Skin epidermis (tissue), 12 donors: ENCODE measurements around the gene EMID1.
"Not testable (repeated sequence)": the region's sequence is repeated elsewhere in the genome, so short reads cannot be mapped to it uniquely, and the experiment has no call there.

Experiments
- H3K27ac ChIP-seq, 21 experiments: fragments of 200-600 bp; sonication (generic) in 11 of 21; one replicate each; pipeline ENCODE4 v1.5.0; 2020; ENCODE audit warnings: mild to moderate bottlenecking in 3 of 21, inconsistent platforms in 2 of 21, moderate library complexity in 2 of 21
- H3K4me3 ChIP-seq, 7 experiments: fragments of 200-600 bp; sonication (generic) in 2 of 7; one replicate each; pipeline ENCODE4 v1.5.0; 2020; ENCODE audit warnings: inconsistent platforms in 2 of 7, mild to moderate bottlenecking in 2 of 7, moderate library complexity in 1 of 7

Gene EMID1

DNA sequence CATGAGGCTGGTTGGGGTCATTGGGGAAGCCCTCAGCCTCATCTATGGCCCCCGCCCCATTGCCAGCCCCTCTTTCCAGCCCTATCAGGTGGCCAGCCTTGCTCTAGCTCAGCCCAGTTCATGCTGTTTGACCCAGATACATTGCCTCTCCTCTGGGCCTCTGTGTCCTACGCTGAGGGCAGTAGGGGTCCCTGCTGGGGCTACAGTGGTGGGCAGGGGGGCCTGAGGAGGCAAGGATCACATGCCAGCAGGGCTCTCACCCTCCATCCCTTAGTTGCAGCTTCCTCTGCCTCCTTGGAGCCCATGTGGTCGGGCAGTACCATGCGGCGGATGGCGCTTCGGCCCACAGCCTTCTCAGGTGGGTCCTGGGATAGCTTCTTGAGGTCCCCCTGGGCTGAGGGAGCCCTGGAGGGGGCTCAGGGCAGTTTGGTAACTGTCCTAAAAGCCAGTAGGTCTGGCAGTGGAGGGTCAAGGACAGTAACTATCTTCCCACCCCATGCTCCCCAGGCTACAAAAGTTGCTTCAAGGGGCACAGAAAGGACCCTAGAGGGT, 19.2 kb downstream of the EMID1 start:
- Histone ChIP-seq H3K4me3 (no peak overlapping the region), H3K27ac (peak overlapping the region in 16 of 21 experiments; percentile 15 to 85 (median 61))

DNA sequence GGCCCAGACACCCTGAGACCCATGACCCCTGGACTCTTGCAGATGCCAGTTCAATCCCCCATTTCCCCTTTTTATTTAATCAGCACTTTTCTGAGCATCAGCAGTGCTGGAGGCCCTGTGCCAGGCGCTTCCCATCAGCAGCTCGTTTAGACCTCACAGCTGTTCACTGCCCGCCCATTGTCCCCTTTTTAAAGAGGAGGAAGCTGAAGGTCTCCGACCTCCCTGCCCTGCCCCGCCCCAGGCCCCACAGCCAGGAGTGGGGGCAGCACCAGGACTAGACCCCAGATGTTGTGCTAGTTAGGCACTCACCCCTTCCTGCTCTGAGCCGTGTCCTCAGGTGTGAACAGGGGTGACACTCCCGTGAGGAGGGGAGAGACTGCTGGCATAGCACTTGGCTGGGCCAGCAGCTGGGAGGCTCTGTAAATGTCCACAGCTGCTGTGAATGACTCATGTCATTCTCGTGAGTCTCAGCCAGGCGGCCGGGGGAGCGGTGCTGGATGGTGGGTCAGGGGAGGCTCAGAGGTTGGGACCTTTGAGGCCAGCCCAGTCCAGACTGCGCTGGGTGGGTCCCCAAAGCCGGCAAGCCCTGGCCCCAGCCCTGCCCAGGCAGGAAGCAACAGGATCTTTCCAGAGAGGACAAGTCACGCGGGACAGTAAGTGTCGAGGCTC, 19.9 kb downstream of the EMID1 start:
- Histone ChIP-seq H3K4me3 (no peak overlapping the region), H3K27ac (peak overlapping the region in 17 of 21 experiments; percentile 0 to 85 (median 60))

DNA sequence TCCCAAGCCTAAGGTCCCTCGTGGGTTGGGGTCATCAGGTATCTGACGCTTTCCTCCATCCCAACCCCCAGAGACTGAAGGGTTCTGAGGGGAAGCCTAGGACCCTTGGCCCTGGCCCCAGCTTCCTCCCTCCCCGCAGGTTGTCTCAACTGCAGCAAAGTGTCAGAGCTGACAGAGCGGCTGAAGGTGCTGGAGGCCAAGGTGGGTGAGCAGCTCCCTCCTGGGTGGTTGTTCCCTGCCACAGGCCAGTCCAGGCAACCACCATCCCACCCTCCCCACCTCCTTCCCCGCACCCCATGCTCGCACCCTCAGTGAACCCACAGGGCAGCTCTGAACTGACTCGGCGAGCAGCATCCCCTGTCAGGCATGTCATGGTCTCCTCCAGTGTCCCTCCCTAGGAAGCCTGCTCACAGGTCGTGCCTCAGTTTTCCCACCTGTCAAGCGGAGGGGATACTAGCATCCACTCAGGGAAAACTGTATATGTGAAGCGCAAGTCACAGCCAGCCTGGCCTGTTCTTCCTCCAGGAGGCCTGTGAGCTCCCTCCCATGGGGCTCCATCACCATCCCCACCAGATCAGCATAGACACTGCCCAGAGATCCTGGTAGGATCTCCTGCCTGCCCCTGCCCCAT, 20.8 kb downstream of the EMID1 start:
- peak overlapping the region in 16 of 21 experiments; percentile 0 to 85 (median 50) for H3K27ac ChIP-seq

DNA sequence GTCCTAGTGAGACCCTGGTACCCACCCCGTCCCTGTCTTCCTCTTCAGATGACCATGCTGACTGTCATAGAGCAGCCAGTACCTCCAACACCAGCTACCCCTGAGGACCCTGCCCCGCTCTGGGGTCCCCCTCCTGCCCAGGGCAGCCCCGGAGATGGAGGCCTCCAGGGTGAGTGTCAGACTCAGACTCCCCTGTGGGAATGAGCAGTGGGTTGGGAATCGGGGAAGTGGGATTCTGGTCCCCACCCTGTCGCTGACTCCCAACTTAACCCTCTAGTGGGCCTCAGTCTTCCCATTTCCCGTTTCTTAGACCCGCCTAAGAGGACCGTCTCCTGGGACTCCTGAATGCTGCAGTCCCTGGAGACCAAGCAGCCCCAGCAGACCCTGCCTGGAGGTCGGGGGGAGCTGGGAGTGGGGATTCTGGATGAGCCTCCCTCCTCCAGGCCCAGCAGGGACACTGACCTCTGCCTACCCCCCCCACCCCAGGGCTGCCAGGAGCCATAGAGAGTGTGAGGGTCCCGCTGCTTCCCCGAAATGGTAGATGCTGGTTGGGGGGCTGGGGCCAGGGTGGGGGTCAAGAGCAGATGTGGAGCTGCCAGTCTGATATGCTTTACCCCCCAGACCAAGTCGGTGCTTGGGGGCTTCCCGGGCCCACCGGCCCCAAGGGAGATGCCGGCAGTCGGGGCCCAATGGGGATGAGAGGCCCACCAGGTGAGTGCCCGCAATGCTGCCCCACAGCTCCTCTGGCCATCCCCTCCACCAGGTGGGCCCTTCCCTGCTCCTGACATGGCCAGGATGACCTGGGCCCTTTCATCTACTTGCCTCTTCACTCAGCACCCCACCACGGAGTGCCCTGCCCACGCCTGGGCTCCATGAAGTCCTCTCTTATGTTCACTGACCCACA, 25.5 kb downstream of the EMID1 start:
- Histone ChIP-seq H3K4me3 (no peak overlapping the region), H3K27ac (no peak overlapping the region)

More for the DNA sequence above, 20.8 kb downstream of the EMID1 start:
- no peak overlapping the region for H3K4me3 ChIP-seq

DNA sequence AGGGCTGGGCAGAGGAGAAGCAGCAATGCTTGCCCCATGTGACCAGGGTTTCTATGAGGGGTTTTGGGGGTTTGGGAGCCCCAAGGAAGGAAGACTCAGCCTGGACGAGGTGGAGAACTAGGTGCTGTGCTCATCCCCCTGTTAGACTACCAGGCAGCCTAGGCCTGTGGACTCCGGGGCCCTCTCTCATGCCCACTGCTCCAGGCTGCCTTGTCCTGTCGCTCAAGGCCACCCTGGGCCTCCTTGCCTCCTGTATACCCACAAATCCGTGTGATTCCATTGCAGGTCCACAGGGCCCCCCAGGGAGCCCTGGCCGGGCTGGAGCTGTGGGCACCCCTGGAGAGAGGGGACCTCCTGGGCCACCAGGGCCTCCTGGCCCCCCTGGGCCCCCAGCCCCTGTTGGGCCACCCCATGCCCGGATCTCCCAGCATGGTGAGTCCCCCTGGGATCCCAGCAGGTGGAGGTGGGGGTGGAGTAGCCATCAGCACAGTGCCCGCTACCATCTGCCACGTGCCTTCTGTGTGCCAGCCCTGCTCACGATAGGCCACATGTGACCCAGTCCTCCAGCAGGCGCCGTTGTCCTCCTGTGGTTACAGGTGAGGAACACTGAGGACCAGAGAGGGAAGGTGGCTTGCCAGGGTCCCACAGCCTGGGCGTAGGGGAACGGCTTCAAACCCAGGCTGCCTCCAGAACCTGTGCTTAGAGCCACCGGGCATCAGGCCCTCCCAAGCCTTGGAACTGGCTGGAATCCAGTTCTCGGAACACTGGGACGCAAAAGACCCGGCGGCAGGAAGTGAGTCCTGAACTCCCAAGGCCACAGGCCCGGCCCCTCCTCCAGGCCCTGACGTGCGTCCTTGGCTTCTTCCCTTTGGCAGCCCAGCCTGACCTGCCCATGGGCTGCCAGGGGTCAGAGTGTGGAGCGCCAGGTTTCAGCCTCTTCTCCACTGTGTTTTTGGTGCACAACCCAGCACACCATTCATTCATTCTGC, 26.6 kb downstream of the EMID1 start:
- Histone ChIP-seq H3K27ac (no peak overlapping the region), H3K4me3 (no peak overlapping the region)

DNA sequence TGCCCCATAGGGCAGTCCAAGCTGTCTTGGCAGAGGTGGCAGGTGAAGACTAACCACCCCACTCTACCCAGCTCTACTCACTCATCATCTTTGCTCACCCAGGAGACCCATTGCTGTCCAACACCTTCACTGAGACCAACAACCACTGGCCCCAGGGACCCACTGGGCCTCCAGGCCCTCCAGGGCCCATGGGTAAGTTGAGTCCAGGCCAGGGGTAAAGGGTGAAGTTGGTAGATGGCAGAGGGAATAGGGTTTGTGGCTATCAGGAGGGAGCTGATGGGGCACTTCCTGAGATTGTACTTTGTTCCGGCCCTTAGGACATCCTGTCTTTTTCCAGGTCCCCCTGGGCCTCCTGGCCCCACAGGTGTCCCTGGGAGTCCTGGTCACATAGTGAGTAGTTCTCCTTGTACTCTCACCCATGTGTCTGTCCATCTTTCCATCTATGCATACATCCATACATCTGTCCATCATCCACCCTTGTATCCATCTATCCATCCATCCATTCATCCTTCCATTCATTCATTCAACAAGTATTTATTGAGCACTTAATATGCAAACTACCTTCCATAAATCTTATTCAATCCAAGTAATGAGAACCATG, 27.7 kb downstream of the EMID1 start:
- no peak overlapping the region for H3K27ac ChIP-seq
- H3K4me3 ChIP-seq = no peak overlapping the region

DNA sequence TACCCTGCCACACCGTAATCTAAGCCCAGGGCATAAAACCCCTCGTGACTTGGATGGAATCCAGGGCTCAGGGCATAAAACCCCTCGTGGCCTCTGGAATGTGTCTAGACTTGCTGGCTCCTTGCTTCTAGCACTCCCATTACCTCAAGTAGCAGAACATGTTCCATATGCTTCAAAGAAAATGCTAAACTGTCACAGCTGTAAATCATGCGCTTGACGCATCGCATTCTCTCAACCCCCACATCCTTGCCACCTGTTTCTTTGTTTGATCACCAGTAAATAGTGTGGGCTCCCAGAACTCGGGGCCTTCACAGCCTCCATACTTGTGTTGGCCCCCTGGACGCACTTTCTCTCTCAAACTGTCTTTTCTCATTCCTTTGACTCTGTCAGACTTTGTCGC, 34.8 kb downstream of the EMID1 start:
- H3K27ac ChIP-seq, H3K4me3 ChIP-seq: not testable (repeated sequence)

DNA sequence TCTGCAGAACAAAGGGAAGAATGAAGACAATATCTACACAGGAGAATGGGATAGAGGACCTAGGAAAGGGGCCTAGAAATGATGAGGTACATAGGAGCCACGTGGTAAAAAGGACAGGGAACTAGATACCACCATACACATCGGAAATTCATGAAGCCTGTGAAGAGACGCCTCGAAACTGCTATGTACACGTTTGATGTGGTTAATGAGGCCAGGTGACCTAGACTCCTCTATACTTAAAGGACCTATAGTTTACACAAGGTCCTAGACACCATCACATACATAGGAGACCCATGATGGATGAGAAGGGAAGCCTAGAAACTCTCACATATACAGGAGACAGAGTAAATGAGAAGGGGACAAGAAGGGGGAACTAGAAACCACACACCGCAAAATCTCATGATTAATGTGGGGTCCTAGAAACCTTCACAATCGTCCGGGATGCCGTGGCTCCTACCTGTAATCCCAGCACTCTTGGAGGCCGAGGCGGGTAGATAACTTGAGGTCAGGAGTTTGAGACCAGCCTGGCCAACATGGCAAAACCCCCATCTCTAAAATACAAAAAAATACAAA, 38.3 kb downstream of the EMID1 start:
- no peak overlapping the region for H3K4me3 ChIP-seq
- no peak overlapping the region for H3K27ac ChIP-seq

DNA sequence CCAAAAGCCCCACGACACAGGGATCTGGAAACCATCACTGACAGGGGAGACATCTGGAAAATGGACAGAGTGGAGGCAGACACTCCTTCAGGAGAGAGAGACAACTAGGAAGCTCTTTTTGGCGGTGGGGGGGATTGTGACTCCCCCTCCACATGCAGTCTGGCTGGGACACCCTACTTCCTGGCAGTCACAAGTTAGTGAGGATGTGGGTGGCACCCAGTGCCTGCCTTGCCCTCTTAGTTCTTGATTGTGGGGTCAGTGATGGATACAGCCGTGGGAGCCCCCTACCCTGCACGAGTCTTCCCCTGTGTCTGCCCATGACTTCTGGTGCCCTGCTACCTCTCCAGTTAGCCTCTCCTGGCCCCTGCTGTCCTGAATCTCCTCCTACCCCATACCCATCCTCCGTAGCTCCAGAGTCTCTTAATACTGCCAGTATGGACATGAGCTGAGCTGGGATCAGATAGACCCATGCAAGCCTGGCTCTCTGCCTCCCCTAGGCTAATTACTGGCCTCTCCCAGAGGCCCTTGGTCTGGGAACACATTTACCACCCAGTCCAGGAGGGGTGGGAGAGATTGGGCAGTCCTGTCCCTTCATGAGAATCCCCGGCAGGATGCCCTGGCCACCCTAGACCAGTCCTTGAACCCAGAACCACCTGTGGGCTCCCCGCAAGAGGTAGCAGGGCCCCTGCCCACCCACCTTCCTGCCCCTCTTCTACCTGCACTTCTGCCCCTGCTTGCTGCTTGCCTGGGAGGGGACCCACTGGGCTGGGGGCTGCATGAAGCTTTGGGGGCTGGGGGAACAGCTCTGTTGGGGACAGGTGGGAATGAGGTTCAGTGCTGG, 39.3 kb downstream of the EMID1 start:
- Histone ChIP-seq H3K4me3 (no peak overlapping the region), H3K27ac (peak overlapping the region in 1 of 21 experiments; percentile 14)

DNA sequence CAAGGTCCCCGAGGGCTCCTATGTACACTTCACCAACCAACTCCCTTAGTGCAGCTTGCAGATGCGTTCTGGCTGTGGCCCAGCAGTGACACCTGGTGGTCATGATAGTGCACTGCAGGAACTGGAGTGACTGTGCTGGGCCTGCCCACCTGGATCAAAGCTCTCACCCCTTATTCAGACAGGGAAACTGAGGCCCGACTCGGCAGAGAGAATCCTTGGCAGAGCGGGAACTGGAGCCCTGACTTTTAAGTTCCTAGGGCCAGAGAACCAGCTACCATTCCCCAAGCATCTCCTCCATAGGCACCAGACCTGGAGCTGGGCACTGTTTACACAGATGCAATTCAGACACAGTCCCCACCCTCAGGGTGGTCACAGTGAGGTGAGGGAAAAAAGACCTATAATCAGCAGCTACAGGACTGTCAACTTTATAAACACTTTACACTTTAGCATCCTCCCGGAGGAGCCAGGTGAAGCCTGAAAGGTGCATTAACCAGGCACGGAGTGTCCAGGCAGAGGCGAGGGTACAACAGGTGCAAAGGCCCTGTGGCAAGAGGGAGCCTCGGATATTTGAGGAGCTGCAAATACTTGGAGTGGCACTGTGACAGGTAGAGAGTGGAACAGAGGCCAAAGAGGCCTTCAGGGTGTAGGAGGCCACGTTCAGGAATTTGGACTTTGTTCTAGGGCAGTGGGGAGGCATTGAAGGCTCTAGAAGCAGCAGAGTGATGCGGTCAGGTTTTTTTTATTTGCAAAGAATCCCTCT, 40.1 kb downstream of the EMID1 start:
- H3K4me3 ChIP-seq = no peak overlapping the region

DNA sequence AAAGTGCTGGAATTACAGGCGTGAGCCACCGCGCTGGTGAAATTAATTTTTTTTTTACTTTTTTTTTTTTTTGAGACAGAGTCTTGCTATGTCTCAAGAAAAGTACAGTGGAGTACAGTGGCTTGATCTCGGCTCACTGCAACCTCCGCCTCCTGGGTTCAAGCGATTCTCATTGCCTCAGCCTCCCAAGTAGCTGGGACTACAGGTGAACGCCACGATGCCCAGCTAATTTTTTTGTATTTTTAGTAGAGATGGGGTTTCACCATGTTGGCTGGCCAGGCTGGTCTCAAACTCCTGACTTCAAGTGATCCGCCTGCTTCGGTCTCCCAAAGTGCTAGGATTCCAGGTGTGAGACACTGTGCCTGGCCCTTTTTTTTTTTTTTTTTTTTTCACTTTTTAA, 42.2 kb downstream of the EMID1 start:
- H3K4me3 ChIP-seq = not testable (repeated sequence)

More for the DNA sequence above, 40.1 kb downstream of the EMID1 start:
- no peak overlapping the region for H3K27ac ChIP-seq

DNA sequence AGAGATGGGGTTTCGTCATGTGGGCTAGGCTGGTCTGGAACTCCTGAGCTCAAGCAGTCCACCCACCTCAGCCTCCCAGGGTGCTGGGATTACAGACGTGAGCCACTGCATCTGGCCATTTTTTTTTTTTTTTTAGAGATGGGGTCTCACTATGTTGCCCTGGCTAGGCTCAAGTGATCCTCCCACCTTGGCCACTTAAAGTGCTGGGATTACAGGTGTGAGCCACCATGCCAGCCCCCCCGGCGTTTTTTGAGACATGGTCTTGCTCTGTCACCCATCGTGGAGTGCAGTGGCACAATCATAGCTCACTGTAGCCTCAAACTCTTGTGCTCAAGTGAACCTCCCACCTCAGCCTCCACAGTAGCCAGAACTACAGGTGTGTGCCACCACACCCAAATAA, 45.6 kb downstream of the EMID1 start:
- Histone ChIP-seq H3K27ac (no peak overlapping the region), H3K4me3 (no peak overlapping the region)

More for the DNA sequence above, 42.2 kb downstream of the EMID1 start:
- H3K27ac ChIP-seq = not testable (repeated sequence)

DNA sequence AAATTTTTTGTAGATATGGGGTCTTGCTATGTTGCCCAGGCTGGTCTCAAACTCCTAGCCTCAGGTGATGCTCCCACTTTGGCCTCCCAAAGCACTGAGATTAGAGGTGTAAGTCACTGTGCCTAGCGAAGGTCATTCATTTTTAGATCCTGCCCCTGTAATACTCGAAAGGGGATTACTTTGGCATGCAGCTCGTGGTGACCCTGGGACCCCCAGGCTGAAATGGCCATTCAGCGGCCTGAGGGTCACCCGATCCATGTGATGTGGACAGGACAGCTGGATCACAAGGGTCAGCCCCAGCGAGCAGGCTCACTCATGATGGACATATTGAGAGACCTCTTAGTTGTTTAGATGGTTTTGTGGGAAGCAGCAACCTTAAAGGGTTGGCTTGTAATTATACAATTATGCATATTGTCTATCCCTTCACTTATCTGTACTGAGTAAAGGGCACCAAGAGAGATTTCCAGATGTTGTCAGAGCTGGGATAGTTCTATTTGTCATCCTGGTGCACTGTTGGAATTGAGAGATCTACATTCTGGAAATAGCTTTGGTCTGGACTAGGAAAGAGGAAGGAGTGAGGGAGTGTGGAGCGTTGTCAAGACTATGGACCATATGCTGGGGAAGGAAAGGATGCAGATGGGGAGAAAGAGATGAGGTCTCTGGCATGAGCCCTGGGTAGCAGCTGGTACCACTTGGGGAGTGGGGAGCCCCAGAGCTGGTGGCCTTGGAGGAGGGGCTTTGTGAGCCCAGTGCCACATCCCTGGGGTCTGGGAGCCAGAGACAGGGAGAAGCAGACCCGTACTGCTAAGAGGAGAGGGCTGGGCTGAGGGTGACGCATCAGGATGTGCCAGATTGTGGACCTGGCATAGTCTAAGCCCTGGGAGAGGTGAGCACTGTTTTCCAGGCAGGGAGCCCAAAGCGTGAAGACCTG, 46.5 kb downstream of the EMID1 start:
- no peak overlapping the region for H3K4me3 ChIP-seq
- H3K27ac ChIP-seq = no peak overlapping the region

DNA sequence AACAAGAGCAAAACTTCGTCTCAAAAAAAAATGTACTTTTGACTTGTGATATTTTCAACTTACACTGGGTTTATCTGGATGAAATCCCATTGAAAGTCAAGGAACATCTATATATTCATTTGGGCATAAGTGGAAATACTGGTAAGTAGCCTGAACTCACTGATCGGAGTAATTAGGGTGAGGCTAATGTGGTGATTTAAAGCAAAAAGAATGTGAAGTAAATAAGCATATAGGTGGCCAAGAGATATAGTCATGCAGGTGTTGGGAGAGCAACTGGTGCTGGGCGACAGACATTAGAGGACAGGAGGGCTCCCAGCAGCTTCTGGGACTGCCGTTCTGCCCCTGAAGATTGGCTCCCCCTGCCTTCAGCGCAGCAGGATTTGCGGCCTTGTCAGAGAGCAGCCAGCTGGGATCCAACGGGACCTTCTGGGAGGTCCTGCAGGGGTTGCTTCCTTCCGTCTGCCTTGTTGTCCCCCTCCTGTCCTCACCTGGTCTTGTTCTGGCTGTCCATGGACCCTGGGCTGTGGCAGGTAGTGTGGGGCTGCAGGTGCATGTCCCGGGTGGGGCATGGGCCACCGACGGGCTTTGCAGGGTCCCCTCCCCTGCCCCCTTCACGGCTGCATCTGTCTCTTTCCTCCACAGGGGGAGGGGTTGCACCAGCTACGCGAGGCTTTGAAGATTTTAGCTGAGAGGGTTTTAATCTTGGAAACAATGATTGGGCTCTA, 48.0 kb downstream of the EMID1 start:
- H3K27ac ChIP-seq = no peak overlapping the region
- no peak overlapping the region for H3K4me3 ChIP-seq

DNA sequence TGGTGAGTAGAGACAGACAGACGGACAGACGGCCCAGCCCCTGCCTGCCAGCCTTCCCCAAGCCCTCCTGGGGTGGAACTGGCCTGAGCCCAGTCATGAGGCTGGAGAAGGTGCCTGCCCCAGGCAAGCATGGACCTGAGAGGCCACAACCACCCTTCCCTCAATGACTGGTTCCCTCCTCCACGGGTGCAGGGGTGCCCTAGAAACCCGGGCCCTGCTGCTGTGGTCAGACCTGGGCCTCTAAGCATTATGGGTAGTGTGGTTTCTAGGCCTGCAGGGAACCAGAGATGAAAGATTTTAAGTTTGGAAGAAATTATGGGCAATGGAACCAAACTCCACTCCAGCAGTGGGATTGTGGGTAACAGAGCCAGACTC, 48.6 kb downstream of the EMID1 start:
- no peak overlapping the region for H3K27ac ChIP-seq
- no peak overlapping the region for H3K4me3 ChIP-seq
